NB4 (cell line): ENCODE measurements around the gene OR2W1.

Experiments
- POLR2A ChIP-seq: IDR thresholded peaks from 2 replicates; pipeline ENCODE4 v1.6.1; 2011; ENCODE audit warnings: mild to moderate bottlenecking; ENCODE audit not compliant: insufficient read length; ENCODE audit errors: extremely low read depth
- TF ChIP-seq, protein P1 (sequence below): IDR thresholded peaks from 2 replicates; pipeline ENCODE4 v1.6.1; 2011; ENCODE audit warnings: low read depth, low read length
- TF ChIP-seq, protein P2 (sequence below): IDR thresholded peaks from one replicate; pipeline ENCODE4 v1.5.1; 2012; ENCODE audit warnings: low read depth, low read length

DNA sequence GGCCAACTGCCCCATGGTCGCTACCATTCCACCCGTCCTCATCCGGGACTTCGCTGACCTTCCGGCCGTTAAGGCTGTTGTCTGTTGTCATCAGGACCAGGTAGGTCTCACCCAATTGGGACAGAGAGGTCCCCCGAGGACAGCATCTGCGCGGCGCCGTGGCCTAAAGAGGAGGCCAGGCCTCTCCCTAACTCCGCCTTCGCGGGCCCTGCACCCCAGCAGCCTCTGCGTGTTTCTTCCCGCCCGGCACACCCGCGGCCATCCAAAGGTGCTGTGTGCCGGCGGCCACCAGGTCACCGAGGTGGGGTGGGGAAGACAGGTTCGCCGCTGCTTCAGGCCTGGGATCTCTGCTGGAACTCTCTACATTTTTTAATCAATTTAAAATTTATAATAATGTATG is 9.0 kb downstream of the OR2W1 start:
- no peak for TF ChIP-seq POLR2A
- TF ChIP-seq, protein P1, sequence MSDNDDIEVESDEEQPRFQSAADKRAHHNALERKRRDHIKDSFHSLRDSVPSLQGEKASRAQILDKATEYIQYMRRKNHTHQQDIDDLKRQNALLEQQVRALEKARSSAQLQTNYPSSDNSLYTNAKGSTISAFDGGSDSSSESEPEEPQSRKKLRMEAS, result no peak
- TF ChIP-seq, protein P2, sequence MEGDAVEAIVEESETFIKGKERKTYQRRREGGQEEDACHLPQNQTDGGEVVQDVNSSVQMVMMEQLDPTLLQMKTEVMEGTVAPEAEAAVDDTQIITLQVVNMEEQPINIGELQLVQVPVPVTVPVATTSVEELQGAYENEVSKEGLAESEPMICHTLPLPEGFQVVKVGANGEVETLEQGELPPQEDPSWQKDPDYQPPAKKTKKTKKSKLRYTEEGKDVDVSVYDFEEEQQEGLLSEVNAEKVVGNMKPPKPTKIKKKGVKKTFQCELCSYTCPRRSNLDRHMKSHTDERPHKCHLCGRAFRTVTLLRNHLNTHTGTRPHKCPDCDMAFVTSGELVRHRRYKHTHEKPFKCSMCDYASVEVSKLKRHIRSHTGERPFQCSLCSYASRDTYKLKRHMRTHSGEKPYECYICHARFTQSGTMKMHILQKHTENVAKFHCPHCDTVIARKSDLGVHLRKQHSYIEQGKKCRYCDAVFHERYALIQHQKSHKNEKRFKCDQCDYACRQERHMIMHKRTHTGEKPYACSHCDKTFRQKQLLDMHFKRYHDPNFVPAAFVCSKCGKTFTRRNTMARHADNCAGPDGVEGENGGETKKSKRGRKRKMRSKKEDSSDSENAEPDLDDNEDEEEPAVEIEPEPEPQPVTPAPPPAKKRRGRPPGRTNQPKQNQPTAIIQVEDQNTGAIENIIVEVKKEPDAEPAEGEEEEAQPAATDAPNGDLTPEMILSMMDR, result no peak
